Retina (tissue), 1 donor: Measurements from ENCODE around the gene CORT.

Experiments used
- DNase-seq: peaks from one replicate; pipeline ENCODE4 v3.0.0-alpha.2; 2016

Gene CORT

GRCh38 chr1:10479296-10479695 lies 29.5 kb downstream of the CORT start:
- no peak for DNase-seq

- no peak for DNase-seq
Observed at GRCh38 chr1:10480614-10481013, 30.8 kb downstream of the CORT start.

GRCh38 chr1:10484521-10484920 lies 34.7 kb downstream of the CORT start:
- DNase-seq: no peak

- no peak for DNase-seq
Observed at GRCh38 chr1:10489291-10490055, 39.6 kb downstream of the CORT start.

- DNase-seq: no peak
Observed at GRCh38 chr1:10490286-10490970, 40.6 kb downstream of the CORT start.

- no peak for DNase-seq
Observed at GRCh38 chr1:10494418-10494753, 44.6 kb downstream of the CORT start.

- peak; percentile 91 for DNase-seq
Observed at GRCh38 chr1:10494754-10495474, 45.1 kb downstream of the CORT start.

GRCh38 chr1:10495475-10495817 lies 45.6 kb downstream of the CORT start:
- DNase-seq: peak; percentile 38

- DNase-seq: no peak
Observed at GRCh38 chr1:10495952-10496351, 46.1 kb downstream of the CORT start.

GRCh38 chr1:10497109-10497508 lies 47.3 kb downstream of the CORT start:
- no peak for DNase-seq

- DNase-seq: no peak
Observed at GRCh38 chr1:10498231-10498630, 48.4 kb downstream of the CORT start.
